Measurements from ENCODE around the gene MROH2A. TPM values are rescaled to one million over a fixed set of nuclear protein-coding genes. Genes with fewer than 3 reads are reported as not detected.
"Not testable (repeated sequence)": the region's sequence is repeated elsewhere in the genome, so short reads cannot be mapped to it uniquely, and the experiment has no call there.

MROH2A gene
- total and polyA plus RNA-seq, 5 experiments from 2014 or later: not detected

- H3K27me3 Mint-ChIP-seq: peaks cover 10 to 25% (median 19%) of the 10 kb centered on the region in 5 donors
- POLR2A ChIA-PET, DNase-seq, H3K4me3 Mint-ChIP-seq, H3K4me1 Mint-ChIP-seq, ATAC-seq: not testable (repeated sequence)
- H3K27ac Mint-ChIP-seq: peak overlapping the region in 1 of 10 donors; percentile 53
- H3K36me3 Mint-ChIP-seq: peaks cover 0 to 15% (median 0%) of the 10 kb centered on the region in 3 donors
- H3K9me3 Mint-ChIP-seq: peaks cover 0 to 26% (median 15%) of the 10 kb centered on the region in 9 donors
Observed at GRCh38 chr2:233751212-233752009, 26.7 kb upstream of the MROH2A start.

GRCh38 chr2:233754872-233755611, 23.1 kb upstream of the MROH2A start:
- POLR2A ChIA-PET: no interaction called here

GRCh38 chr2:233756429-233757081, 21.6 kb upstream of the MROH2A start:
- Mint-ChIP-seq H3K27ac (no peak overlapping the region), H3K4me3 (no peak overlapping the region), H3K27me3 (peaks cover 0 to 12% (median 8%) of the 10 kb centered on the region in 5 donors), H3K9me3 (peaks cover 0 to 9% (median 2%) of the 10 kb centered on the region in 9 donors), H3K4me1 (peaks cover 0 to 2% (median 0%) of the 10 kb centered on the region in 4 donors), H3K36me3 (peaks cover 0 to 2% (median 0%) of the 10 kb centered on the region in 3 donors)
- POLR2A ChIA-PET: no interaction called here
- ATAC-seq: no peak
- no peak for DNase-seq

More at GRCh38 chr2:233754872-233755611, 23.1 kb upstream of the MROH2A start:
- no peak for DNase-seq
- Mint-ChIP-seq H3K4me3 (no peak overlapping the region), H3K9me3 (peaks cover 0 to 22% (median 11%) of the 10 kb centered on the region in 9 donors), H3K36me3 (peaks cover 0 to 12% (median 0%) of the 10 kb centered on the region in 3 donors), H3K4me1 (peaks cover 0 to 2% (median 0%) of the 10 kb centered on the region in 4 donors), H3K27me3 (peaks cover 0 to 11% (median 9%) of the 10 kb centered on the region in 5 donors), H3K27ac (no peak overlapping the region)
- ATAC-seq: no peak

- peaks cover 0 to 9% (median 2%) of the 10 kb centered on the region in 5 donors for H3K27me3 Mint-ChIP-seq
- no peaks in the 10 kb centered on the region for H3K9me3 Mint-ChIP-seq
- no peaks in the 10 kb centered on the region for H3K36me3 Mint-ChIP-seq
- no peak overlapping the region for H3K4me3 Mint-ChIP-seq
- DNase-seq (no peak), ATAC-seq (no peak)
- peaks cover 0 to 2% (median 0%) of the 10 kb centered on the region in 4 donors for H3K4me1 Mint-ChIP-seq
- H3K27ac Mint-ChIP-seq: no peak overlapping the region
- POLR2A ChIA-PET: no interaction called here
Observed at GRCh38 chr2:233758141-233758540, 20.0 kb upstream of the MROH2A start.

- Mint-ChIP-seq H3K9me3 (no peaks in the 10 kb centered on the region), H3K36me3 (no peaks in the 10 kb centered on the region), H3K4me3 (no peak overlapping the region), H3K27ac (no peak overlapping the region), H3K4me1 (peaks cover 0 to 2% (median 0%) of the 10 kb centered on the region in 4 donors), H3K27me3 (peaks cover 2 to 16% (median 9%) of the 10 kb centered on the region in 5 donors)
- ATAC-seq (no peak), DNase-seq (no peak)
- POLR2A ChIA-PET: no interaction called here
Observed at GRCh38 chr2:233758849-233759248, 19.3 kb upstream of the MROH2A start.

GRCh38 chr2:233760043-233760442, 18.1 kb upstream of the MROH2A start, which contains the start of gene UGT1A1:
TSS of gene UGT1A1 (plus strand) at chr2:233760270. CDS start at chr2:233760288, 18 bp downstream.
- H3K4me1 Mint-ChIP-seq: peaks cover 0 to 2% (median 0%) of the 10 kb centered on the region in 4 donors
- DNase-seq (no peak), ATAC-seq (no peak)
- POLR2A ChIA-PET: no interaction called here
- no peaks in the 10 kb centered on the region for H3K9me3 Mint-ChIP-seq
- no peak within 1 kb of the TSS for H3K4me3 Mint-ChIP-seq
- peaks cover 4 to 24% (median 16%) of the 10 kb centered on the region in 5 donors for H3K27me3 Mint-ChIP-seq
- H3K27ac Mint-ChIP-seq: no peak within 1 kb of the TSS
- H3K36me3 Mint-ChIP-seq: no peaks in the 10 kb centered on the region

- peaks cover 8 to 31% (median 19%) of the 10 kb centered on the region in 5 donors for H3K27me3 Mint-ChIP-seq
- no peak for ATAC-seq
Observed at GRCh38 chr2:233761040-233761769, 16.9 kb upstream of the MROH2A start.

GRCh38 chr2:233764264-233764663, 13.9 kb upstream of the MROH2A start:
- no peaks in the 10 kb centered on the region for H3K4me1 Mint-ChIP-seq
- peaks cover 11 to 43% (median 25%) of the 10 kb centered on the region in 5 donors for H3K27me3 Mint-ChIP-seq
- H3K4me3 Mint-ChIP-seq: no peak overlapping the region
- no peak overlapping the region for H3K27ac Mint-ChIP-seq
- ATAC-seq (no peak), DNase-seq (no peak)
- H3K36me3 Mint-ChIP-seq: no peaks in the 10 kb centered on the region
- POLR2A ChIA-PET: no interaction called here
- H3K9me3 Mint-ChIP-seq: no peaks in the 10 kb centered on the region

More at GRCh38 chr2:233761040-233761769, 16.9 kb upstream of the MROH2A start:
- DNase-seq: no peak
- Mint-ChIP-seq H3K4me3 (no peak overlapping the region), H3K4me1 (peaks cover 0 to 2% (median 0%) of the 10 kb centered on the region in 4 donors), H3K36me3 (no peaks in the 10 kb centered on the region), H3K9me3 (no peaks in the 10 kb centered on the region), H3K27ac (no peak overlapping the region)
- POLR2A ChIA-PET: no interaction called here

- ATAC-seq (no peak), DNase-seq (no peak)
- peaks cover 12 to 48% (median 27%) of the 10 kb centered on the region in 5 donors for H3K27me3 Mint-ChIP-seq
- no peak overlapping the region for H3K4me3 Mint-ChIP-seq
- H3K27ac Mint-ChIP-seq: no peak overlapping the region
- no peaks in the 10 kb centered on the region for H3K9me3 Mint-ChIP-seq
- no peaks in the 10 kb centered on the region for H3K36me3 Mint-ChIP-seq
- no peaks in the 10 kb centered on the region for H3K4me1 Mint-ChIP-seq
- POLR2A ChIA-PET: no interaction called here
Observed at GRCh38 chr2:233764761-233765160, 13.4 kb upstream of the MROH2A start.

GRCh38 chr2:233766416-233766815, 11.7 kb upstream of the MROH2A start:
- ATAC-seq (no peak), DNase-seq (no peak)
- Mint-ChIP-seq H3K27me3 (peaks cover 12 to 48% (median 27%) of the 10 kb centered on the region in 5 donors), H3K27ac (no peak overlapping the region), H3K4me1 (no peaks in the 10 kb centered on the region), H3K9me3 (no peaks in the 10 kb centered on the region), H3K36me3 (no peaks in the 10 kb centered on the region), H3K4me3 (no peak overlapping the region)
- POLR2A ChIA-PET: no interaction called here

- no peaks in the 10 kb centered on the region for H3K4me1 Mint-ChIP-seq
- DNase-seq: no peak
- no peak for ATAC-seq
- no peak overlapping the region for H3K27ac Mint-ChIP-seq
- H3K9me3 Mint-ChIP-seq: no peaks in the 10 kb centered on the region
- peaks cover 12 to 46% (median 27%) of the 10 kb centered on the region in 5 donors for H3K27me3 Mint-ChIP-seq
- no peaks in the 10 kb centered on the region for H3K36me3 Mint-ChIP-seq
- no peak overlapping the region for H3K4me3 Mint-ChIP-seq
- POLR2A ChIA-PET: no interaction called here
Observed at GRCh38 chr2:233768076-233768475, 10.1 kb upstream of the MROH2A start.

GRCh38 chr2:233769260-233769659, 8.9 kb upstream of the MROH2A start:
- Mint-ChIP-seq H3K4me3 (no peak overlapping the region), H3K4me1 (no peaks in the 10 kb centered on the region), H3K27me3 (peaks cover 10 to 34% (median 22%) of the 10 kb centered on the region in 5 donors), H3K36me3 (no peaks in the 10 kb centered on the region), H3K27ac (no peak overlapping the region), H3K9me3 (peaks cover 0 to 2% (median 0%) of the 10 kb centered on the region in 9 donors)
- ATAC-seq: no peak
- POLR2A ChIA-PET: no interaction called here
- no peak for DNase-seq
